ENCODE measurements around the gene APOL6.
"Not testable (repeated sequence)": the region's sequence is repeated elsewhere in the genome, so short reads cannot be mapped to it uniquely, and the experiment has no call there.

APOL6 gene

DNA sequence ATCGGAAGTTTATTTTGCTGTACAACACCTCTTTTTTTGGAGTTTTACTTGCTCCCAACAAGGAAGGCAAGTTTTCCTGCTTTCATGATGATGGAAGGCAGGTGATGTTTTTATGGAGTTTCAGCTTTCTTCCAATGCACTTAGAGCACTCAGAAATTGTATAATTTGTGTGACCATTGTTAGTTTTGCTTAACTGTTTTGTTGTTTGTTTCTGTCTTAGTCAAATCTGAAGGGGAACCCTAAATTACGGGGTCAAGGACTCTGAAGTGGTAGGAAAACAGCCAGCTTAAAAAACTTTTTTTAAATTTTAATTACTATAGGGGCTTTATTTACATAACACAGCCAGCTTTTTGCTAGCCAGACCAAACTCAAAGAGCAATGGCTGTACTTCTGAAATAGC, 14.7 kb downstream of the APOL6 start:
- DNase-seq (ENCODE audit: low read depth): no peak
- H3K4me3 ChIP-seq (ENCODE audit: low read depth, low read length): no peak overlapping the region

GRCh38 chr22:35663371-35663770, 15.1 kb downstream of the APOL6 start:
- no peak for DNase-seq (ENCODE audit: low read depth)
- no peak overlapping the region for H3K4me3 ChIP-seq (ENCODE audit: low read depth, low read length)

DNA sequence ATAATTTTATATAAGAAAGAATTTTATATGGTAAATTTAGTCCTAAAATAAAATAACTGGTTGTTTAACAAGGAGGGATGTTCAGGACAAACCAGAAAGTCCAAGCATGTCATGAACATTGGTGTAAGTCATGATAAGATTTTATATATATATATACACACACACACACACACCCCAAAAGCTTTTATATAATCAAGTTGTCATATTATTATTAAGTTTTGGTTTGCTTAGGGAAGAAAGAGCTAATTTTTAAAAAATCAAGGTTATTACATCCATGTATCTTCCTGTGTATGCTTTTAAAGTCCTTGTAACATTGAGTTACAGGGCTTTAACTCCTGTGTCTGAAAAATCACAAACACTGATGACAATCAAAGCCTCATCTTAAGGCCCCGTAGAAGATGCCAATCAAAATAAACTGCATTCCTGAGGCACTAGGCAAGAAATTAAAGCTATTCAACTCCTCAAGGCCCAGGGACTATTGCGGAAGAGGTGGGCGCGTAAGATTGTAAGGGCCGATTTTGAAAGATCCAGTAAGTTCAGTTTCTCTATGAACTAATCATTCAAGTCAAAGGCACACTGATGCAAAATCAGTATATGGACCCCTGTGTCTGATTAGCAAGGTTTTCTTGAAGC, 16.8 kb downstream of the APOL6 start:
- DNase-seq (ENCODE audit: low read depth): no peak
- no peak overlapping the region for H3K4me3 ChIP-seq (ENCODE audit: low read depth, low read length)

DNA sequence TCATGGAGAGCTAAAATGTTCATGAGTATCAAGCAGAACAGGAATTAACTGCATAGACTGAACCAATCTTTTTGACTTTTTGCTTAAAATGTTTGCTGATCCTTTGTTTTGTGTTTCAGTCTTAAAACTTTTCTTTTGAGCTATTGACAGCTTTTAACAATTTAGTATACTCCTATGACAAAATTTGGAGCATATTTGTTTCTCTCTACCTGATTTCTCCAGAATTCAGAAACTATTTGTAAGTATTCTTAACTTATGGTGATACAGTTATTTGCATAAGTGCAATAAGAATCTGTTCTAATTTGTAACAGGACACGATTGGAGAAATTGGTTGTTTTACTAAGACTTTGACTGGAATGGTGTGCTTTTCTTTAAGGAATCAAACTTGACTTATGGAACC, 18.5 kb downstream of the APOL6 start:
- not testable (repeated sequence) for DNase-seq (ENCODE audit: low read depth); H3K4me3 ChIP-seq (ENCODE audit: low read depth, low read length)

- no peak for DNase-seq (ENCODE audit: low read depth)
Observed at GRCh38 chr22:35674335-35674734, 26.1 kb downstream of the APOL6 start.

GRCh38 chr22:35676065-35676464, 27.8 kb downstream of the APOL6 start:
- not testable (repeated sequence) for H3K4me3 ChIP-seq (ENCODE audit: low read depth, low read length); DNase-seq (ENCODE audit: low read depth)

More at GRCh38 chr22:35674335-35674734, 26.1 kb downstream of the APOL6 start:
- no peak overlapping the region for H3K4me3 ChIP-seq (ENCODE audit: low read depth, low read length)

GRCh38 chr22:35677460-35678187, 29.4 kb downstream of the APOL6 start:
- no peak for DNase-seq (ENCODE audit: low read depth)
- no peak overlapping the region for H3K4me3 ChIP-seq (ENCODE audit: low read depth, low read length)

DNA sequence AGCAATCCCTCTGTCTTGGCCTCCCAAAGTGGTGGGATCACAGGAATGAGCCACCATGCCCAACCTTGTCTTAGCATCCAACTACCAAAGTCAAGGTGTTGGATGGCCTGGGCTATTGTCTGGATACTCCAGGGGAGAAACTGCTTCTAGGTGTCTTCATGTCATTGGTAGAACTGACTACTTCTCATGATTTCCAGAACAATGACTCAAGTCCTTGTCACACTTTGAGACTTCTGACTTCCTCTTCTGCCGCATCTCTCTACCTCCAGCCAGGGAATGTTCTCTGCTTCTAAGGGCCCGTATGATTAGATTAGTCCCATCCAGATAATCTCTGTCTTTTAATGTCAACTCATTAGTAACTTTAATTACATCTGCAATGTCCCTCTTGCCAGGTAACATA, 30.6 kb downstream of the APOL6 start:
- no peak for DNase-seq (ENCODE audit: low read depth)
- H3K4me3 ChIP-seq (ENCODE audit: low read depth, low read length): no peak overlapping the region

DNA sequence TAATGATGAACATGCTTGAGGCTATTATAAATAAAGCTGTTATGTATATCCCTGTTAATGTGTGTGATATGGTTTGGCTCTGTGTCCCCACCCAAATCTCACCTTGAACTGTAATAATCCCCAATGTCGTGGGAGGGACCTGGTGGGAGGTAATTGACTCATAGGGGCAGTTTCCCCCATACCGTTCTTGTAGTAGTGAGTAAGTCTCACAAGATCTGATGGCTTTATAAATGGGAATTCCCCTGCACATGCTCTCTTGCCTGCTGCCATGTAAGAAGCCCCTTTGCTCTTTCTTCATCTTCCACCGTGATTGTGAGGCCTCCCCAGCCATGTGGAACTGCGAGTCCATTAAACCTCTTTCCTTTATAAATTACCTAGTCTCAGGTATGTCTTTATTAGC, 31.2 kb downstream of the APOL6 start:
- not testable (repeated sequence) for DNase-seq (ENCODE audit: low read depth)

GRCh38 chr22:35681454-35682052, 33.3 kb downstream of the APOL6 start:
- DNase-seq (ENCODE audit: low read depth): no peak
- no peak overlapping the region for H3K4me3 ChIP-seq (ENCODE audit: low read depth, low read length)

More for the DNA sequence above, 31.2 kb downstream of the APOL6 start:
- not testable (repeated sequence) for H3K4me3 ChIP-seq (ENCODE audit: low read depth, low read length)

DNA sequence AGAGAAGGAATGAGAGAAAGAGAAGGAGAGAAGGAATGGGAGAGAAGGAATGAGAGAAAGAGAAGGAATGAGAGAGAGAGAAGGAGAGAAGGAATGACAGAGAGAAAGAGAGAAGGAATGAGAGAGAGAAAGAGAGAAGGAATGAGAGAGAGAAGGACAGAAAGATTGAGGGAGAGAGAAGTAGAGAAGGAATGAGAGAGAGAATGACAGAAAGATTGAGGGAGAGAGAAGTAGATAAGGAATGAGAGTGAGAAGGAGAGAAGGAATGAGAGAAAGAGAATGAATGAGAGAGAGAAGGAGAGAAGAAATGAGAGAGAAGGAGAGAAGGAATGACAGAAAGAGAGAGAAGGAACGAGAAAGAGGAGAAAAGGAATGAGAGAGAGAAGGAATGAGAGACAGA, 35.3 kb downstream of the APOL6 start:
- no peak for DNase-seq (ENCODE audit: low read depth)
- H3K4me3 ChIP-seq (ENCODE audit: low read depth, low read length): no peak overlapping the region

DNA sequence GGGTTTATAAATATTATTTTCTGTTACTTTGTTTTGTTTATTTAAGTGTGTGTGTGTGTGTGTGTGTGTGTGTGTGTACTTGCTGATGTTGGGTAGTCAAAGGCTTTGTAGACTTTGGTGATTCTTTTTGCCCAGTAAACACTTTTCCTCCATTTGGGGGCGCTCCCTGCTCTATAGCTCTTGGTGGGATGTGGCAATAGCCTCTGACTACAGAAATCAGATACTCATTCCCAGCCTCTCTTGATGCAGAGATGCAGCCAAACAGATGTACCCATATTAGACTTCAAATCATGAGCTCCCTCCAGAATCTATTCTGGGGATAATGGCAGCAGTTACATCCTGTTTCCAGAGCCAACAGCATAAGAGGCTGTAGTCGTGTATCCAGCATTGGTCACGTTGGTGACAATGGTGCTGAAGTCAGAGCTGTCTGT, 36.0 kb downstream of the APOL6 start:
- H3K4me3 ChIP-seq (ENCODE audit: low read depth, low read length): no peak overlapping the region
- no peak for DNase-seq (ENCODE audit: low read depth)

GRCh38 chr22:35684732-35685131, 36.5 kb downstream of the APOL6 start:
- DNase-seq (ENCODE audit: low read depth): no peak

DNA sequence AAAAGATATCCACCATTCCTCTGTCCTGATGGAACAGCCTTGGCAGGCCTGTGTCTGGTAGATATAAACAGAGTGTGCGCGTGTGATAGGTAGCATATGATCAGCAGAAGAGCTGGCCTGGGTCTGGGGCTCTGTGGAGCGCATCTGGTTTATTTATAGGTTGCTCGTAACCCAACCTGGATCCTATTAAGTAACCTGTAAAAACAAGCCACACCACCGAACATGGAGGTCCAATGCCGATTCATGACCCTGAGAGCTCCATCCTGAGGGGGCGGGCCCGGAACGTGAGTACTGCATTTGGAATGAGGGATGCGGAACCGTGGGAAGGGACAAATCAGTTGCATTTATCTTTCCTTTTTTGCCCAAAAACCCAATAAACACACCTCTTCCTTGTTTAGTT, 37.5 kb downstream of the APOL6 start:
- no peak overlapping the region for H3K4me3 ChIP-seq (ENCODE audit: low read depth, low read length)
- no peak for DNase-seq (ENCODE audit: low read depth)

More at GRCh38 chr22:35684732-35685131, 36.5 kb downstream of the APOL6 start:
- no peak overlapping the region for H3K4me3 ChIP-seq (ENCODE audit: low read depth, low read length)

DNA sequence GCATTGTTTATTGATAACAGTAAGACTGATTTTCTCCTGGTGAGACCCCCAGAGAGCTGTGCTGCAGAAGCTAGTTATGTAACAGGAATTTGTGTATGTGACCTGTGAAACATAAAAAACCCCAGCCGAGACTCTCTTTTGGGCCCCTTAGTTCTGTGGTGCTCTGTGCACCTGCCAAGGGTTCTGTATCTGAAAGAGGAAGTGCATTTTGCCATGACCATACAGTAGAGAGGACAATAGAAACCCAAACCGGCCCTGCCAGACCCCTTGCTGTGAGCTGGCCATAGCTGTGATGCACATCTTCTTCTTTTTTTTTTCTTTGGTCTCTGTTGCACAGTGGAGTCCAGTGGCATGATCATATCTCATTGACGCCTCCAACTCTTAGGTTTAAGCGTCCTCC, 38.1 kb downstream of the APOL6 start:
- H3K4me3 ChIP-seq (ENCODE audit: low read depth, low read length): no peak overlapping the region

DNA sequence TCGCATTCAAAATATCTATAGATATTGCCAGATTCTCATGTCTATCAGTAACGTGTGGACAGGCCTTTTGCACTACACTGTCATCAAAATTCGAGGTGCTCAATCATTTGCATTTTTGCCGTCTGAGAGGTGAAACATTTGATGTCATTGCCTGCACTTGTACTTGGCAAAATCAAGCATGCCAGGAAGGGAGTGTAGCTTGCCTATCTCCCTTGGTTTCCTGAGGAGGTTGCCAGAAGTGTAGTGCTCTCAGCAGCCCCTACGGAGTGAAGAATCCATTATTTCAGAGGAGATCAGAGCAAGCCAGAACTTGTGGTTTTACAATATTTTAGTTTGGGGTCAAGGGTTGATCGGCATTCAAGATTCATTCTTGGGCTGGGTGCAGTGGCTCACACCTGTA, 39.2 kb downstream of the APOL6 start:
- no peak for DNase-seq (ENCODE audit: low read depth)
- no peak overlapping the region for H3K4me3 ChIP-seq (ENCODE audit: low read depth, low read length)

More for the DNA sequence above, 38.1 kb downstream of the APOL6 start:
- no peak for DNase-seq (ENCODE audit: low read depth)

DNA sequence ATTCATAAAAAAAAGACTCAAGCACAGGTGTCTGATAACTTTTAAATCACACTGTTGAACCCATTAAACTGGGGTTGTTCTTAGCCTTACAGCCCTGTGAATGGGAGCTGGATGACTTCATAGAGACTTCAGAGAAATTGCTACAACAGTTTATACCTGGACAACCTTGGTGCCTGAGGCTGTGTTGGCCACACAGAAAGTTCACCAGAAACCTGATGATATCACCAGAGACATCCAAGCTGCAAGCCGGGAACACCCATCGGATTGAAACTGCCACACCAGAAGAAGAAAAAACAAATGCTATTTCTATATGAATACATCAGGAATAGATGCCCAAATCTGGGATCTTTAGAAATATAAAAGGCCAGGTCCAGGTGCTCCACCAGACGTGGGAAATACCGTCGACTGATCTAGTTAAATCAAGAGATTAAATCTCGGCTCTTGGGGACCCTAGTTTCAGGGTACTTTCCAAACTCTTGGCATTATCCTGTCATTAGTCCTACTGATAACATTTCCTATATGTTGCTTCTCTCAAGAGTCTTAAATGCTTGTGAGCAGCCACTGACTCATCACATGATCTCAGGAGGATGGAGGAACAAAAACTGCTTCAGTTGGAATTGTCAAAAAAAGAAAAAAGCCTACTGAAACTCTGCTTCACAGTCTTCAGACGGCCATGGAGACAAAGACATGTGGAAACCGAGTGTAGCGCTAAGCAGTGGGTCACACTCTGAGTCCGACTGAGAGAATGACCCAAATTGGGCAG, 40.8 kb downstream of the APOL6 start:
- H3K4me3 ChIP-seq (ENCODE audit: low read depth, low read length): no peak overlapping the region
- DNase-seq (ENCODE audit: low read depth): no peak

GRCh38 chr22:35690001-35690400, 41.8 kb downstream of the APOL6 start:
- H3K4me3 ChIP-seq (ENCODE audit: low read depth, low read length): no peak overlapping the region
- no peak for DNase-seq (ENCODE audit: low read depth)

DNA sequence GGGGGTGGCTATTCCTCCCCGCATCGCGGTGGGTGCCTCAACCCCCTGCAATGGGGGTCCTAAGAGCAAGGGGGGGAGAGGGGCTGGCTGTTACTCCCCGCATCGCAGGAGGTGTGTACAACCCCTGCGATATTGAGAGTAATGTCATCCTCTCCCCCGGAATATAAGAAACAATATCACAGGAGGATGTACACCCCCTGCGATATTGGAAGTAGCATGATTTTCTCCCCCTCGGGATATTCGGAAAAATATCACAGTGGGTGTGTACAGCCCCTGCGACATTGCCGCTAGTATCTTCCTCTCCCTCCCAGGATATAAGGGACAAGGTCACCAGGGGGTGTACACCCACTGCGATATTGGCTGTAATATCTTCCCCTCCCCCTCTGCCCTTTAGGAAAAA, 47.0 kb downstream of the APOL6 start:
- H3K4me3 ChIP-seq (ENCODE audit: low read depth, low read length): no peak overlapping the region
- no peak for DNase-seq (ENCODE audit: low read depth)

GRCh38 chr22:35697142-35697541, 48.9 kb downstream of the APOL6 start:
- no peak for DNase-seq (ENCODE audit: low read depth)
- H3K4me3 ChIP-seq (ENCODE audit: low read depth, low read length): no peak overlapping the region

Data from skeletal muscle cell (primary cell).